ENCODE data around the gene SEC31B.

SEC31B gene

GRCh38 chr10:100446130-100446761, 73.4 kb downstream of the SEC31B start:
- DNase-seq (ENCODE audit: low spot score) = no peak

- DNase-seq (ENCODE audit: low spot score) = no peak
Observed at GRCh38 chr10:100442548-100442947, 77.1 kb downstream of the SEC31B start.

DNA sequence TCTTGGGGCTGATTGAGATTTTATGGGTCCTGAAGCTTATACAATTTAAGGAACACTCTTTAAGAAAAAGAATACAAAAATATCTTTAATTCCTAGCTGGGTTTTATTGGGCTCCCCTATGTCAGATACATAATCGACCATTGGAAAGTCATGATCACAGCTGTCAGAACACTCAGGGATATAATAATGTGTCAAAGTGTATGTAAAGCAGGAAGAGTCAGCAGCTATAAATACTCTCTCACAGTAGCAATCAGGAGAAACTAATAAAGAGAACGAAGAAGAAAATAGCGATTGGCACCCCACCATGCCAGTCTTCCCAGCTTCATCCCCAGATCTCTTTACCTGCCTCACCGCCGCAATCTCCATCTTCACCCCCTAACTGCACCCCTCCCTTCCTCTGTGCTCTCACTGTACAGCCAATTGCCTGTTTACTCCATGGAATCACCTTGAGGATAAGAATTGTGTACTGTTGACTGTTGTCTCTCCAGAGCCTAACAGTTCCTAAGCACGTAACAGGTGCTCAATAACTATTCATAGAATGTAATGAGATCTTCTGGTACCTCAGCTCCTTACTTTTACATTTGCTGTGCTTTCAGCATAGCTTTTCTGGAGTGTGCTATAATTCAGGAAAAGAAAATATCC, 80.9 kb downstream of the SEC31B start:
- no peak for DNase-seq (ENCODE audit: low spot score)
